CD4-positive, alpha-beta T cell (primary cell): ENCODE measurements around the gene ZNF483. TPM values are rescaled to one million over a fixed set of nuclear protein-coding genes. Genes with fewer than 3 reads are reported as not detected.

Experiments used
- ATAC-seq: fragments of 200-7000 bp; cut with Tn5 transposase; one replicate; pipeline ENCODE4 v1.10.0; 2022; ENCODE audit warnings: mild to moderate bottlenecking; ENCODE audit not compliant: poor library complexity
- CTCF ChIA-PET: fragments of 350-600 bp; sonication (Branson Sonifier 250); formaldehyde crosslinking; loops from one replicate; lab custom pipeline; 2021; ENCODE audit warnings: antibody characterized with exemption, inconsistent platforms; lab: Charles Lee
- POLR2A ChIA-PET: fragments of 350-600 bp; sonication (Branson Sonifier 250); formaldehyde crosslinking; loops from one replicate; lab custom pipeline; 2021; ENCODE audit warnings: antibody characterized with exemption, inconsistent platforms; lab: Charles Lee
- DNase-seq, 14 experiments: peaks; one replicate each; pipeline ENCODE4 v3.0.0-alpha.2; 2013 to 2020; ENCODE audit warnings: mixed read lengths in 2 of 14
- H3K27ac ChIP-seq, 2 donors: one replicate each; pipeline versions ENCODE4 v1.5.1 to v1.7.0; 2013; ENCODE audit warnings: low read length in 2 of 2, low read depth in 1 of 2, mild to moderate bottlenecking in 1 of 2
- H3K27me3 ChIP-seq, 2 experiments: 1 replicate in 1 of 2; 2 replicates in 1 of 2; pipeline versions ENCODE4 v1.6.1 to v1.7.0; 2013; ENCODE audit warnings: low read length in 2 of 2, control low read depth in 1 of 2, mild to moderate bottlenecking in 1 of 2, moderate library complexity in 1 of 2; ENCODE audit not compliant: insufficient read depth in 2 of 2, control insufficient read depth in 1 of 2
- H3K36me3 ChIP-seq: one replicate; pipeline ENCODE4 v1.6.1; 2013; ENCODE audit warnings: low read length, control low read depth; ENCODE audit not compliant: insufficient read depth
- H3K4me1 ChIP-seq: one replicate; pipeline ENCODE4 v1.6.1; 2013; ENCODE audit warnings: low read length, control low read depth; ENCODE audit not compliant: insufficient read depth
- H3K4me3 ChIP-seq: one replicate; pipeline ENCODE4 v1.5.1; 2013; ENCODE audit warnings: mild to moderate bottlenecking, low read length, moderate library complexity
- H3K9me3 ChIP-seq, 2 experiments: 1 replicate in 1 of 2; 2 replicates in 1 of 2; pipeline versions ENCODE4 v1.6.1 to v1.7.0; 2013; ENCODE audit warnings: low read length in 2 of 2, mild to moderate bottlenecking in 2 of 2, control low read depth in 1 of 2, moderate library complexity in 1 of 2; ENCODE audit not compliant: control insufficient read depth in 1 of 2, insufficient read depth in 1 of 2
- H3K27ac Mint-ChIP-seq: one replicate; pipeline ENCODE4 v1.8.0; 2020; ENCODE audit warnings: mixed read lengths
- H3K27me3 Mint-ChIP-seq: one replicate; pipeline ENCODE4 v1.8.0; 2021; ENCODE audit warnings: mixed read lengths
- H3K36me3 Mint-ChIP-seq: one replicate; pipeline ENCODE4 v1.8.0; 2021; ENCODE audit warnings: low read depth, mixed read lengths
- H3K4me1 Mint-ChIP-seq: one replicate; pipeline ENCODE4 v1.8.0; 2021; ENCODE audit warnings: low read depth, mixed read lengths
- H3K4me3 Mint-ChIP-seq: one replicate; pipeline ENCODE4 v1.8.0; 2020; ENCODE audit warnings: mild to moderate bottlenecking, mixed read lengths
- H3K9me3 Mint-ChIP-seq: one replicate; pipeline ENCODE4 v1.8.0; 2020; ENCODE audit warnings: mixed read lengths
- CTCF ChIP-seq: fragments of 200-600 bp; IDR thresholded peaks from one replicate; pipeline ENCODE4 v1.8.0; 2022; ENCODE audit warnings: antibody characterized with exemption, mild to moderate bottlenecking
- intact Hi-C, 2 experiments: fragments of 100-400 bp; cut with DNase I in 1 of 2; cut with micrococcal nuclease in 1 of 2; formaldehyde crosslinking; loops; one replicate each; pipeline versions ENCODE4 v1.15.1 to v1.9.0; 2023 to 2025; cut with DNase I, micrococcal nuclease
- total RNA-seq, 174 experiments: library from RNA in 2 of 174; stranded (reverse) in 2 of 174; gene quantifications; one replicate each; pipeline ENCODE4 v1.2.3 and lab custom pipeline; 2021 to 2026

The ZNF483 gene
- total RNA-seq, 2 experiments from 2014 or later: 28.5 to 32.9 TPM

GRCh38 chr9:111572950-111573604, 48.1 kb downstream of the ZNF483 start:
- CTCF ChIA-PET: no interaction called here
- no peaks in the 10 kb centered on the region for H3K4me1 Mint-ChIP-seq

GRCh38 chr9:111582888-111583287, 57.9 kb downstream of the ZNF483 start:
- no peak for TF ChIP-seq CTCF
- H3K4me1 Mint-ChIP-seq: no peaks in the 10 kb centered on the region
- no peaks in the 10 kb centered on the region for H3K36me3 ChIP-seq
- no peak overlapping the region for H3K4me3 Mint-ChIP-seq
- POLR2A ChIA-PET: no interaction called here
- H3K27ac Mint-ChIP-seq: no peak overlapping the region
- no peaks in the 10 kb centered on the region for H3K27me3 Mint-ChIP-seq
- no peaks in the 10 kb centered on the region for H3K9me3 Mint-ChIP-seq
- ATAC-seq: no peak
- H3K27me3 ChIP-seq: no peaks in the 10 kb centered on the region
- intact Hi-C loops: no loop called here
- H3K4me1 ChIP-seq: no peaks in the 10 kb centered on the region
- CTCF ChIA-PET: no interaction called here
- H3K4me3 ChIP-seq: no peak overlapping the region
- no peak for DNase-seq
- H3K36me3 Mint-ChIP-seq: no peaks in the 10 kb centered on the region
- no peak overlapping the region for H3K27ac ChIP-seq
- H3K9me3 ChIP-seq: no peaks in the 10 kb centered on the region

More at GRCh38 chr9:111572950-111573604, 48.1 kb downstream of the ZNF483 start:
- peaks cover 12 to 19% of the 10 kb centered on the region in 2 experiments for H3K9me3 ChIP-seq
- intact Hi-C loops: no loop called here
- ATAC-seq (no peak), DNase-seq (no peak)
- no peak for TF ChIP-seq CTCF
- Mint-ChIP-seq H3K4me3 (no peak overlapping the region), H3K9me3 (peaks cover 16% of the 10 kb centered on the region), H3K27ac (no peak overlapping the region), H3K36me3 (peaks cover 18% of the 10 kb centered on the region), H3K27me3 (no peaks in the 10 kb centered on the region)
- H3K4me3 ChIP-seq: no peak overlapping the region
- H3K36me3 ChIP-seq: no peaks in the 10 kb centered on the region
- H3K27me3 ChIP-seq: no peaks in the 10 kb centered on the region
- POLR2A ChIA-PET: no interaction called here
- H3K27ac ChIP-seq: no peak overlapping the region
- H3K4me1 ChIP-seq: no peaks in the 10 kb centered on the region

GRCh38 chr9:111586378-111586777, 61.4 kb downstream of the ZNF483 start:
- Mint-ChIP-seq H3K9me3 (no peaks in the 10 kb centered on the region), H3K4me3 (no peak overlapping the region), H3K27me3 (no peaks in the 10 kb centered on the region), H3K36me3 (no peaks in the 10 kb centered on the region), H3K4me1 (no peaks in the 10 kb centered on the region), H3K27ac (no peak overlapping the region)
- H3K4me1 ChIP-seq: no peaks in the 10 kb centered on the region
- intact Hi-C loops: no loop called here
- no peak overlapping the region for H3K27ac ChIP-seq
- H3K9me3 ChIP-seq: no peaks in the 10 kb centered on the region
- no peak overlapping the region for H3K4me3 ChIP-seq
- no peak for ATAC-seq
- peaks cover 0 to 3% of the 10 kb centered on the region in 2 experiments for H3K27me3 ChIP-seq
- ChIA-PET CTCF (no interaction called here), POLR2A (no interaction called here)
- no peak for TF ChIP-seq CTCF
- no peaks in the 10 kb centered on the region for H3K36me3 ChIP-seq
- no peak for DNase-seq
